ENCODE measurements around the gene SPDYE16. TPM values are rescaled to one million over a fixed set of nuclear protein-coding genes. Genes with fewer than 3 reads are reported as not detected.
"Not testable (repeated sequence)": the region's sequence is repeated elsewhere in the genome, so short reads cannot be mapped to it uniquely, and the experiment has no call there.

Gene SPDYE16
- polyA plus RNA-seq, 1 experiment: not detected

DNA sequence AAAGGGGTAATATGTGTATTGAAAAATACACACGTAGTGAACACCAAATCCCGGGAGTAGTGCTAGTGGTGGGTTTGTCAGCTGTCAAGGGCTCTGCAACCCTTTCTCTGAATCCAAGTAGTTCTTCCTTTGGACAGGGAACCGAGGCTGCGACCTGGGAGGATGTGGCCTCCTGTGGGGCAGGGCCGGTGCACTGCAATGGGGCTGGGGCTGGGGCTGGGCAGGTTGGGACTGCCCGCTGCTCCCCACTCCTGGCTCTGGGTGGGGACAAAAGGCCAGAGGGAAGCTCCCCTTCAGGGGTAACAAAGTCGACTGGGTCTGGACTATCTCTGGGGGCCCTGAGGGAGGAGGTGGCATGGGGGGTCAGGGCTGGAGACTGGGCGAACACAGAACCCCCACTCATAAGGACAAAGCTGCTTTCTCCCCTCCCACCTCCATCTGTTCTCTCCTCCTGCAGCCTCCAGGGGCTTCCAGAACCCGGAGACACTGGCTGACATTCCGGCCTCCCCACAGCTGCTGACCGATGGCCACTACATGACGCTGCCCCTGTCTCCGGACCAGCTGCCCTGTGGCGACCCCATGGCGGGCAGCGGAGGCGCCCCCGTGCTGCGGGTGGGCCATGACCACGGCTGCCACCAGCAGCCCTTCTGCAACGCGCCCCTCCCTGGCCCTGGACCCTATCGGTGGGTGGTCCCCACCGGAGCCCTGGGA is 31.7 kb downstream of the SPDYE16 start:
- CTCF ChIA-PET; POLR2A ChIA-PET; H3K27ac ChIP-seq (ENCODE audit: low read depth, low read length); H3K27me3 ChIP-seq (ENCODE audit: control insufficient read depth, insufficient read depth, low read length); H3K4me3 ChIP-seq (ENCODE audit: low read depth, low read length); H3K9me3 ChIP-seq (ENCODE audit: control insufficient read depth, insufficient read depth, low read length); DNase-seq (ENCODE audit: low read depth, low spot score): not testable (repeated sequence)

- H3K9me3 ChIP-seq (ENCODE audit: control insufficient read depth, insufficient read depth, low read length): no peaks in the 10 kb centered on the region; the same call in 1 of the 2 replicates
- H3K27me3 ChIP-seq (ENCODE audit: control insufficient read depth, insufficient read depth, low read length): no peaks in the 10 kb centered on the region
- TF ChIP-seq CTCF (IDR thresholded peaks at IDR 0.05; ENCODE audit: low read depth, low read length): no peak
- no peak for DNase-seq (ENCODE audit: low read depth, low spot score)
- no peak within 1 kb of the TSS for H3K27ac ChIP-seq (ENCODE audit: low read depth, low read length)
- CTCF ChIA-PET: no interaction called here
- POLR2A ChIA-PET: no interaction called here
- H3K4me3 ChIP-seq (ENCODE audit: low read depth, low read length): no peak within 1 kb of the TSS
These were observed 32.9 kb downstream of the SPDYE16 start, which contains the start of gene UPK3B for GRCh38 chr7:76509931-76510877. Gene UPK3B, plus strand, starts transcription at chr7:76510552. Its CDS starts 101 bp downstream, at chr7:76510653.

DNA sequence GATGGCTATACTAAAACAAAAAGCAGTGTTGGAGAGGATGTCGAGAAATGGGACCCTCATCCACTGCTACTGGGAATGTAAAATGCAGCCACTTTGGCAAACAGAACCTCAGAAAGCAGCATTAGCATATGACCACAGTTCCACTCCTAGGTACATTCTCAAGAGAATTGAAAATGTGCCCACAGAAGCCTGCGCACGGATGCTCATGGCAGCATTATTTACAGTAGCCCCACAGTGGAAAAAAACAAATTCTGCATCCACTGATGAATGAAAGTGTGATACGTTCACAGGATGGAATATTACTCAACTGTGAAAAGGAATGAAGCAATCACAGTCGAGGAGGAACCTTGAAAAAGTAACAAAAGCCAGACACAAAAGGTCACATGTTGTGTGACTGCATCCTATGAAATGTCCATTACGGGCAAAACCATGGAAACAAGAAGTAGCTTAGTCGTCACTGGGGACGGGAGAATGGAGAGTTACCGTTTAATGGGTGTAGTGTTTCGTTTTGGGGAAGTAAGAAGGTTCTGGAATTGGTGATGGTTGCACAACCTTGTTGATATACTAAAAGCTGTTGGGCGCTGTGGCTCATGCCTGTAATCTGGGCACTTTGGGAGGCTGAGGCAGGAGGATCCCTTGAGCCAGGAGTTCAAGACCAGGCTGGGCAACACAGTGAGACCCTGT is 35.2 kb downstream of the SPDYE16 start:
- no peak for TF ChIP-seq CTCF (IDR thresholded peaks at IDR 0.05; ENCODE audit: low read depth, low read length)
- DNase-seq (ENCODE audit: low read depth, low spot score): no peak
- Histone ChIP-seq H3K27me3 (ENCODE audit: control insufficient read depth, insufficient read depth, low read length) (no peaks in the 10 kb centered on the region), H3K4me3 (ENCODE audit: low read depth, low read length) (no peak overlapping the region), H3K9me3 (ENCODE audit: control insufficient read depth, insufficient read depth, low read length) (no peaks in the 10 kb centered on the region; the same call in 1 of the 2 replicates), H3K27ac (ENCODE audit: low read depth, low read length) (no peak overlapping the region)
- CTCF ChIA-PET: no interaction called here
- POLR2A ChIA-PET: no interaction called here

DNA sequence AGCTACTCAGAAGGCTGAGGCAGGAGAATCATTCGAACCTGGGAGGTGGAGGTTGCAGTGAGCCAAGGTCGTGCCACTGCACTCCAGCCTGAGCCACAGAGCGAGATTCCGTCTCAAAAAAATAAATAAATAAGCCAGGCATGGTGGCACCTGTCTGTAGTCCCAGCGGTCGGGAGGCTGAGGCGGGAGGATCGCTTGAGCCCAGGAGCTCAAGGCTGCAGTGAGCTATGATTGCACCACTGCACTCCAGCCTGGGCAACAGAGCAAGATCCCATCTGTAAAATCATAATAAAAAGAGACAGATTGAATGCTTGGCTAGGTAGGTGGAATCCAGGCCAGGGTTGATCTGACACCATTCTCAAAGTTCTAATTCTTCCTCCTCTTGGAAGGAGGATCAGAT is 36.5 kb downstream of the SPDYE16 start:
- H3K9me3 ChIP-seq (ENCODE audit: control insufficient read depth, insufficient read depth, low read length); H3K27me3 ChIP-seq (ENCODE audit: control insufficient read depth, insufficient read depth, low read length); POLR2A ChIA-PET; DNase-seq (ENCODE audit: low read depth, low spot score); H3K27ac ChIP-seq (ENCODE audit: low read depth, low read length); CTCF ChIA-PET; H3K4me3 ChIP-seq (ENCODE audit: low read depth, low read length): not testable (repeated sequence)

- DNase-seq (ENCODE audit: low read depth, low spot score): no peak
- no peak overlapping the region for H3K27ac ChIP-seq (ENCODE audit: low read depth, low read length)
- POLR2A ChIA-PET: no interaction called here
- H3K4me3 ChIP-seq (ENCODE audit: low read depth, low read length): no peak overlapping the region
- no peaks in the 10 kb centered on the region; the same call in 1 of the 2 replicates for H3K9me3 ChIP-seq (ENCODE audit: control insufficient read depth, insufficient read depth, low read length)
- H3K27me3 ChIP-seq (ENCODE audit: control insufficient read depth, insufficient read depth, low read length): no peaks in the 10 kb centered on the region
- no peak for TF ChIP-seq CTCF (IDR thresholded peaks at IDR 0.05; ENCODE audit: low read depth, low read length)
- CTCF ChIA-PET: no interaction called here
These were observed 37.0 kb downstream of the SPDYE16 start for GRCh38 chr7:76506081-76506440.

Data from AG04450 (cell line).